Upper lobe of right lung (tissue), 1 donor: ENCODE measurements around the gene CRYBG3. TPM values are rescaled to one million over a fixed set of nuclear protein-coding genes. Genes with fewer than 3 reads are reported as not detected.

Experiments
- ATAC-seq: fragments of 200-7000 bp; cut with Tn5 transposase; one replicate; pipeline ENCODE4 v1.9.1; 2020; ENCODE audit warnings: mild to moderate bottlenecking, moderate library complexity
- DNase-seq: peaks from one replicate; pipeline ENCODE4 v3.0.0-alpha.2; 2020
- H3K27ac ChIP-seq: fragments of 200-600 bp; one replicate; pipeline ENCODE4 v1.8.0; 2022
- H3K27me3 ChIP-seq: fragments of 200-600 bp; one replicate; pipeline ENCODE4 v1.8.0; 2022; ENCODE audit warnings: mild to moderate bottlenecking
- H3K36me3 ChIP-seq: fragments of 200-600 bp; one replicate; pipeline ENCODE4 v1.8.0; 2022
- H3K4me1 ChIP-seq: fragments of 200-600 bp; one replicate; pipeline ENCODE4 v1.8.0; 2022
- H3K4me3 ChIP-seq: fragments of 200-600 bp; one replicate; pipeline ENCODE4 v1.8.0; 2022; ENCODE audit warnings: mild to moderate bottlenecking
- H3K9me3 ChIP-seq: fragments of 200-600 bp; one replicate; pipeline ENCODE4 v1.8.0; 2022
- intact Hi-C: fragments of 100-400 bp; cut with DNase I; formaldehyde crosslinking; loops from one replicate; pipeline ENCODE4 v1.11.0; 2022
- total RNA-seq: library from RNA; stranded (reverse); fragmentation: NEBNext Ultra II Directional; extraction: Animal tissue kit (Norgen Biotek cat#: 25700); gene quantifications from one replicate; pipeline ENCODE4 v1.2.1, GENCODE V29; 2021
- TF ChIP-seq, protein P1 (sequence below): fragments of 200-600 bp; IDR thresholded peaks from one replicate; pipeline ENCODE4 v1.8.0; 2022; ENCODE audit warnings: antibody characterized with exemption
- donor health status: DM: no; HTN: yes; CAD: no; lungs with severe emphysema.

CRYBG3 gene
- total RNA-seq, 1 donor from 2014 or later = 25.5 TPM

DNA sequence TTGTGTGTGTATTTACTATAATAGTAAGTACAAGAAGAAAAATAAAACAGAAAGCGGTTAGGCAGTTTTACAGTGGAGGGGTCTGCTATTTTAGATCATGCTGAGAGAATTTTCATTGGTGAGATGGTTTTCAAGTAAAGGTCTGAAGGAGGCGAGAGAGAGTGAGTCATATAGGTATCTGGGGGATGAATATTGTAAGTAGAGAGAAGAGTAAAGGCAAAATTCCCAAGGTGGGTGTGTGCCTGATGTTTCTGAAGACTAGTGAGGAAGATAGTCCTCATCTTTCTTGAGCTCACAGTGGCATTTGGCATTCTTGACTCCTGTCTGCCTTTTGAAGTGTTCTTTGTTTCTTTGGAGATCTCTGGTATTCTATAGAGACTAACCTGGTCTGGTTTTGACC lies 38.6 kb downstream of the CRYBG3 start:
- intact Hi-C loops = no loop called here
- H3K4me3 ChIP-seq = no peak overlapping the region
- H3K36me3 ChIP-seq = peaks cover 9% of the 10 kb centered on the region
- no peaks in the 10 kb centered on the region for H3K27me3 ChIP-seq
- no peaks in the 10 kb centered on the region for H3K4me1 ChIP-seq
- no peaks in the 10 kb centered on the region for H3K9me3 ChIP-seq
- ATAC-seq = no peak
- TF ChIP-seq, protein P1, sequence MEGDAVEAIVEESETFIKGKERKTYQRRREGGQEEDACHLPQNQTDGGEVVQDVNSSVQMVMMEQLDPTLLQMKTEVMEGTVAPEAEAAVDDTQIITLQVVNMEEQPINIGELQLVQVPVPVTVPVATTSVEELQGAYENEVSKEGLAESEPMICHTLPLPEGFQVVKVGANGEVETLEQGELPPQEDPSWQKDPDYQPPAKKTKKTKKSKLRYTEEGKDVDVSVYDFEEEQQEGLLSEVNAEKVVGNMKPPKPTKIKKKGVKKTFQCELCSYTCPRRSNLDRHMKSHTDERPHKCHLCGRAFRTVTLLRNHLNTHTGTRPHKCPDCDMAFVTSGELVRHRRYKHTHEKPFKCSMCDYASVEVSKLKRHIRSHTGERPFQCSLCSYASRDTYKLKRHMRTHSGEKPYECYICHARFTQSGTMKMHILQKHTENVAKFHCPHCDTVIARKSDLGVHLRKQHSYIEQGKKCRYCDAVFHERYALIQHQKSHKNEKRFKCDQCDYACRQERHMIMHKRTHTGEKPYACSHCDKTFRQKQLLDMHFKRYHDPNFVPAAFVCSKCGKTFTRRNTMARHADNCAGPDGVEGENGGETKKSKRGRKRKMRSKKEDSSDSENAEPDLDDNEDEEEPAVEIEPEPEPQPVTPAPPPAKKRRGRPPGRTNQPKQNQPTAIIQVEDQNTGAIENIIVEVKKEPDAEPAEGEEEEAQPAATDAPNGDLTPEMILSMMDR = no peak
- no peak overlapping the region for H3K27ac ChIP-seq
- DNase-seq = no peak

DNA sequence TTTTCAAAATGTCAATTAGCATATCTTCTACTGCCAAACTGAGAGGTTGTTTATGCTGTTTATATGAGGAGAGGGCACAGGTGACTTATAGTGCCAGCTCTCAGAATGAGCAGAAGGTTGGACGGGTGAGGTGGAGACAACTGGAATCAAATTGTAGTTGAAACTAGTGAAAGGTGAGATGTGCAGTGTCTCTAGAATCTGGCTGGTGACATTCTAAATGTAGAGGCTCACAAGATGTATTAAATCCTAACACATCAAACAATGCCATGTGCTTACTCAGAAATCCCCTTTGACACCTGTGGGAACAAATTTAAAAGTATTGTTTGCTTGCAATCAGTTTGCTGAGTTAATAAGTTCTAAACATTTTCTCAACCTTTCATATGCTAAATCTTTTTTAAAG lies 40.8 kb downstream of the CRYBG3 start:
- Histone ChIP-seq H3K36me3 (peaks cover 9% of the 10 kb centered on the region), H3K27ac (no peak overlapping the region), H3K4me1 (no peaks in the 10 kb centered on the region), H3K4me3 (no peak overlapping the region), H3K9me3 (no peaks in the 10 kb centered on the region), H3K27me3 (no peaks in the 10 kb centered on the region)
- TF ChIP-seq, protein P1 = no peak
- intact Hi-C loops = no loop called here
- ATAC-seq (no peak), DNase-seq (no peak)

DNA sequence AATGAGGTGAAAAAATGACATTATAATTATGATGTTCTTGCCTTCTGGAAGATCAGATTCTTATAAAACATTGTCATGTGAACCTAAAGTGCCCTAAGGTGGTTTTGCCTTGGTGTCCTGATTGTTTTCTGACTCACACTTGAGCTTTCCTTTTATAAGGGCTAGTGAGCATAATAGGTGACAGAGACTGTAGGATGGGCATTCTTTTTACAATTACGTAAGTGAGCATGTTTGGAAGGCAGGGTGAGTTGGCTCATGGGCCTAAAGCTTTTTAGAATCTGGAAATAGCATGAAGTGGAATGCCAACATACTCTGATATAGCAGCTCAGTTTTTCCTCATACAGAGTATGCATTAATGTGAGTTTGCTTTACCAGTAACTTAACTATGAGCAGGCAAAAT lies 41.2 kb downstream of the CRYBG3 start:
- TF ChIP-seq, protein P1 = no peak
- no peak for ATAC-seq
- DNase-seq = no peak
- H3K27ac ChIP-seq = no peak overlapping the region
- H3K9me3 ChIP-seq = no peaks in the 10 kb centered on the region
- H3K36me3 ChIP-seq = peaks cover 9% of the 10 kb centered on the region
- intact Hi-C loops = no loop called here
- H3K4me1 ChIP-seq = no peaks in the 10 kb centered on the region
- no peaks in the 10 kb centered on the region for H3K27me3 ChIP-seq
- no peak overlapping the region for H3K4me3 ChIP-seq

DNA sequence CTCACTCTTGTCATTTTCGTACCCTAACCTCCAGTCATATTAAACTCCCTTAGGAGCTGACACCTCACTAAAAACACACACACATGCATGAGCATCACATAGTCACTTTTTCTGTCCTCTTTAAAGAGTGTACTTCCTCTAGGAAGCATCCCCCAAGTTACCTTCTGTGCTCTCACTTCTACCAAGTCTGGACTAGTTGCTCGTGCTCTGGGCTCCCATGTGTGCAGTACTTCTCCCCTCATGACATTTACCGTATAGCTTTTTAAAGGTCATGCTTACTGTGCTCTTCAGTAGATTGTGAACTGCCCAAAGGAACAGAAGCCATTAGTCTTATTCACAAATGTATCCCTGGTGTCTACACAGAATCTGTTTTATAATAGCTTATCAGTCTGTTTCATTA lies 42.0 kb downstream of the CRYBG3 start:
- intact Hi-C loops = no loop called here
- Histone ChIP-seq H3K4me3 (no peak overlapping the region), H3K9me3 (no peaks in the 10 kb centered on the region), H3K27ac (no peak overlapping the region), H3K27me3 (no peaks in the 10 kb centered on the region), H3K36me3 (peaks cover 9% of the 10 kb centered on the region), H3K4me1 (no peaks in the 10 kb centered on the region)
- ATAC-seq (no peak), DNase-seq (no peak)
- TF ChIP-seq, protein P1 = no peak

DNA sequence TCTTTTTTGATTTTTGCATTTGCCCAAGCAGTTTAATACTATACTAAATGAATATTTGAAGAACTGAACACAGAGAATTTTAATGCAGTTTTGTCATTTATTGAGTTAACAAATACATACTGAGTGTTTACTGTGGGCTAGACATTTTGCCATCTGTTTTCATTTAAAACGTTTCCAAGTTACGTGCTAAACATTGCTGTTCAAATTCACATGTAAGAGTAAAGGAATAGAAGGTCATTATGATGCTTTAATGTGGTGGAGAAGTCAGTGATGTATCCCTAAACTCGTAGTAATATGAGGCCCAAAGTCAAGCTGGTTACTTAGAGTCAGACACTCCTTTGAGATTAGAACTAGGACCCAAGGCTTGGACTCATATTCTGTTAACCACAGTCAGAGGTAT lies 49.4 kb downstream of the CRYBG3 start:
- Histone ChIP-seq H3K27me3 (no peaks in the 10 kb centered on the region), H3K9me3 (no peaks in the 10 kb centered on the region), H3K4me1 (no peaks in the 10 kb centered on the region), H3K4me3 (no peak overlapping the region), H3K36me3 (peaks cover 5% of the 10 kb centered on the region), H3K27ac (no peak overlapping the region)
- TF ChIP-seq, protein P1 = no peak
- intact Hi-C loops = no loop called here
- DNase-seq = no peak
- no peak for ATAC-seq

DNA sequence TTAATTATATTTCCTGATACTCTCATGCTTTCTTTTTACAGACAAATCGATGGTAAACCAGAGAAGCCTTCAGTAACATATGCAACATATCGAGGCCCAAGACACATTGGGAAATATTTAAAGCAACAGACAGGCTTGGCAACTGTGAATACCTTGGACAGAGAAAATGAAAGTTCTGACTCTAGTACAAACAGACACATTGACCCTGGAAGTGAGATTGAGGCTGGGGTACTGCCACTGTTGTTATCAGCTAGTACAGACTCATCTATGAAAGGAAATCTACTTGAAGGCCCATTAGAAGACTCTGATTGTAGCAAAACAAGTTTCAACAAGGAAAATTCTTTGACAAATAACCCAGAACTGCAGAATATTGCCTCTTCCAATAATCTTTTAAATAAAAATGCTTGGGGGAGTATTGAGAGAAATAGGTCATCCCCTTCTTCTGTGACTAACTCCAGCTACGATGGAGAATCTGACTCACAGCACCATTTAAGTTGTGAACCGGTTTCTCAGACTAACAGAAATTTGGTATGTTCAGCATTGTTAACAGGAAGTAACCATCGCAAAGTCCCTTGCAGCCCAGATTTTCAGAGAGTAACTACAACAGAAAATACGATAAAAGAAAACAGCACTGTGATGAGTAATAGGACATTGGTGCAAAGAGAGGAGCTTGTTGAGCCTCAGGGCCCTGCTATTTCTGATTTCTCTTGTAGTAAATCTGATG lies 50.2 kb downstream of the CRYBG3 start:
- Histone ChIP-seq H3K4me1 (no peaks in the 10 kb centered on the region), H3K36me3 (peaks cover 5% of the 10 kb centered on the region), H3K27me3 (no peaks in the 10 kb centered on the region), H3K4me3 (no peak overlapping the region), H3K27ac (no peak overlapping the region), H3K9me3 (no peaks in the 10 kb centered on the region)
- ATAC-seq (no peak), DNase-seq (no peak)
- TF ChIP-seq, protein P1 = no peak
- intact Hi-C loops = no loop called here
